ENCODE data around the gene WBP1.

WBP1 gene

GRCh38 chr2:74503506-74504475 lies 45.6 kb downstream of the WBP1 start:
- DNase-seq, result no peak

GRCh38 chr2:74504591-74504990 lies 46.4 kb downstream of the WBP1 start:
- DNase-seq, result no peak

GRCh38 chr2:74505448-74506246 lies 47.4 kb downstream of the WBP1 start:
- DNase-seq, result no peak

DNA sequence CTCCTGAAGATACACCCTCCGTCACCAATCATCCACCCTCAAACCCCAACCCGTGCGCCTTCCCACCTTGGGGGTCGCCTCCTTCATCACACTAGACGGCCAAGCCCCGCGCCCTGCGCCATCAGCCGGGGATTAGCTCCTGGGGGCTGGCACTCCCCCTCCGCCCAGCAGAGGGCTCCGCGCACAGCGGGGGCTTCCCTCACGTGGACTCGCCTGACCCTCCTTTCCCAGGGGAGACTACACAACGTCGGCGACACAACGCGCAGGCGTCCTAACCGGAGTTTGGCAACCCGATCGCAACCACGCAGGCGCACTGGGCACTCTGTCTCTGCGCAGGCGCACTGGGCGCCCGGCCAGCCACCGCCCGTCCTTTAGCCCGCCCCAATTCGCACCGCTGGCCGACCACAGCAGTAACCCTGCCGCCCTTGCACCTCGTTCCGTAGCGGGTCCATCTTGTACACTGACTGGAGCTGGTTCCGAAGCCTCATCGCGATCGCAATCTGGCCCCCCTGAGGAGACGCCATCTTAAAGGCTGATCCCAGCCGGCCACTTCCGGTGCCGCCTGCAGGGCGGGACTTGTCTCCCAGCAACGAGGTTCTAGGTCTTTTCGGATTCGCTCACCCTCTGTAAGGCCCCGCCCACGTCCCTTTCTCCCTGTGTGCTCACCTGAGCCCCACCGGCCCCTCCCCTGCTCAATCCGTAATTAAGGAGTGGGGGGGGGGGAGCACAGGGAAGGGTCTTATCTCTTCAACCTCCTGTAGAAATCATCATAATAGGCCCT lies 49.1 kb downstream of the WBP1 start, which contains the start of gene PCGF1:
PCGF1 (minus strand) TSS at position 551 of the 781 bp plus-strand sequence; CDS start at position 524, 27 bp downstream.
- peak; percentile 96 for DNase-seq

DNA sequence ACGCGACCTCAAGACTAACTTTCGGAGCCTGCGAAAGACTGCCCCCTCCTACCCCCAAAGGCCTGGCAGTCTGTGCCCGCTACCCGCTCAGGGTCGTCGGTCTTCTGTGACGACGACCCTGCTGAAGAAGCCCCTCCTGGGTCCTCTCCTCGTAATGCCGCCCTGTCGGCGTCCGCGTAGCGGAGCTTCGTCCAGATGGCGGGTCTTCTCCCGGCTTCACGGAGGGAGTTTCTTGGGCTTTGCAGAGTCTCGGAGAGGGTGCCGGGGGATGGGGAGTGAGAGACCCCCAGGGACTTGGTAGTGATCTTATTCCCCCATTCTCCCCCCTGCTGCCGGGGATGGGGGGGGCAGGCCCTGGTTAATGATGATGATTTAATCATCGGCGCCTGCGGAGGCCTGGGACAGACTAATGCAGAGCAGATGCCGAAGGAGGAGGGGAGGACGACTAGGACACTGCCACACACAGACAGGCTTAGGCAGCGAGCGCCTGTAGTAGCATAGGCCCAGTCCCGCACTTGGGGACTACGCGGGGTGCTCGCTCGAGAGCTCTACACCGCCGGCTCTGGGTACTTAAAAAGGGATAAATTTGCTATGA lies 49.8 kb downstream of the WBP1 start:
- DNase-seq, result no peak

GRCh38 chr2:74510272-74510671 lies 52.0 kb downstream of the WBP1 start:
- DNase-seq, result no peak

All from effector CD4-positive, alpha-beta T cell (primary cell).